Stimulated activated CD4-positive, alpha-beta T cell treated with anti-CD3 and anti-CD28 coated beads, Interleukin-1b, Interleukin-23, amount 100 ng/mL, for 48 hours (primary cell): Measurements from ENCODE around the gene GXYLT2.
A peak's percentile ranks its signal among the peaks of the same experiment; 100 is the strongest.

Experiments used
- DNase-seq: peaks from one replicate; pipeline ENCODE4 v3.0.0-alpha.2; 2020

Gene GXYLT2

DNA sequence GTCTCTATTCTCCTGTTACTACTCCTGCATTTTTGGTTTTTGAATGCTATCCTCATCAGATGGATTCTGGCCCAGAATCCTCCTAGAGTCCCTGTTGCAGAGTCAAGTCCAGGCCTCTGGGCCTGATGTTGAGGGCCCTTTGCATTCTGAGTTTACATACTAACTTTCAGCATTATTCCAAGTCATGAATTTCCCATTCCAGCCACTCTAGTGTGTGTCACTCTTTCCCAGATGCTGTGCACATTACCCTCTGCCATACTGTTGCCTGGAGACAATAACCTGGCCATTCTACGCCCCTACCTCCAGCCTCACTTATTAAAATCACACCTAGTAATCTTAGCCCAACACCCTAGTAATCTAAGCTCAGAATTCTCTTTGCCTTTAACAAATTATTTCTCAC, 53.4 kb downstream of the GXYLT2 start:
- no peak for DNase-seq

DNA sequence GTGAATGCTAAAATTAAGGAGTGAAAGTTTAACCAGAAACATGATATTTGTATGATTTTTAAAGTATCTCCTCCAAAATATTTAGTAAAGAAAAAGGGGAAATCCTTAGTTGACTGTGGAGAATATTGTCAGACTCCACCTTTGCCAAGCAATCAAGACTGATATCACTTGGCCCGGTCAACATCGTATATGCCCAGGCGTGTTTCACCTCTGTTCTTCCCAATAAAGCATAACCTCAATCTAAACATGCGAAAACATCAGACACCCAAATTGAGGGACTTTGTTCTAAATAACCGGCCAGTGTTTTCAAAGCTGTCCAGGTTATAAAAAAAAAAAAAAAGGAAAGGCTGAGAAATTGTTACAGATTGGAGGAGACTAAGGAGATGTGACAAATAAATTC, 54.6 kb downstream of the GXYLT2 start:
- no peak for DNase-seq

DNA sequence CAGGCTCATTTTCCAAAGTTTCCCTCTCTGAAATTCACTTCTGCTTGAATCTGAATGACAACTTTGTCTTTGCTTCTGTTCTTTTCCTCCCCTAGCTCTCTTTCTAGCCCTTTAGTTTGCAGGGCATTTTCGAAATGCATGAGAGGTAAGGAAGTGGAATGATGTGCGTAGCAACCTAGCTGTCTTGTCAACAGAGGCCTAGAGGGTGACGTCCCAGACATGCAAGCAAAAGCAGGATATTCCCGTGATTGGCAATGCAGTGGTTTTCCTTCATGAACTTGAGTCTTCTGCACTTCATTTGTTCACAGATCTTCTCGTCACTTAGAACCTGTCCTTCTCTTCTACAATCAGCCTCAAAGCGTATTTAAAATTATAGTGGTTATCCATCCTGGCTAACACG, 56.9 kb downstream of the GXYLT2 start:
- DNase-seq, result no peak

DNA sequence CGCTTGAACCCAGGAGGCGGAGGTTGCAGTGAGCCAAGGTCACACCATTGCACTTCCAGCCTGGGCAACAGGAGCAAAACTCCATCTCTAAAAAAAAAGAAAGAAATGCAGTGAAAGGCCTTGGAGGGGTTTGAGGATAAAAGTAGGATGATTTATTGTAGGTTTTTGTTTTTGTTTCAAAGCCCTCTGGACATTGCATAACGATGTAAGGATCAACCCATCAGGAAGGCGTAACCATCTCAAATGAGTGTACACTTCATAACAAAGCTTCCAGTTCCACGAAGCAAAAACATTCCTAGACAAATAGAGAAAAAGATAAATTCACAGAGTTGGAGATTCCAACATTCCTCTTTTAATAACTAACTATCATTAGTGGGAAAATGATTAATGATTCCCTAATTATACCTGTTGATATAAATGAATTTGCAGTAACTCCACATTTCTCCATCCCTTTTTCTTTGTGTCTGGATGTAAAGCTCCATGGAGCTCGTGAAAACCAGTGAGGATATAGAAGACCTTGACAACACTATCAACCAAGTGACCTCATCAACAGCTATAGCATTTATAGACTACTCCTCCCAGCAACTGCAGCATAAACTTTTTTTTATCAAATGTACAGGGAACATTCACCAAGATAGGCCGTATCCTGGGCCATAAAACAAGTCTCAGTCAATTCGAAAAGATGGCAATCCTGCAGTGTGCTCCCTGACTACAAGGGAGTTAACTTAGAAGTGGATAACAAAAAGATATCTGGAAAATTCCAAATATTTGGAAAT, 60.1 kb downstream of the GXYLT2 start:
- no peak for DNase-seq

DNA sequence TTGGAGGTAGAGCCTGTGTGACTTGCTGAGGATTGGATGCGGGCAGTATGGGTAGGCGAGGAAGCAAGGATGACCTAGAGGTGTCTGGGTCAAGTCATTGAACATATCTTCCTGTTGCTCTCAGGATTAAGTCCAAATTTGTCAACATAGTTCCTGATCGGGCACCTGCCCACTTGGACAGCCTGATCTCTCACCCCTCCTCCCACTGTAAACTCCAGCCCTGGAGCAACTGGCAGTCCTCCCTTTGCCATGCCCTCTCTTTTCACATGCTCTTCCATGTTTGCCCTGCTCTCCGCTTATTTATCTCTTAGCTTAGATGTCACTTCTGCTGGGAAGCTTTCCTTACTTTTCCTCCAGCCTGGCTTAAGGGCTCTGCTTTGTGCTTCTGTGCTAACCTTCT, 61.2 kb downstream of the GXYLT2 start:
- no peak for DNase-seq

DNA sequence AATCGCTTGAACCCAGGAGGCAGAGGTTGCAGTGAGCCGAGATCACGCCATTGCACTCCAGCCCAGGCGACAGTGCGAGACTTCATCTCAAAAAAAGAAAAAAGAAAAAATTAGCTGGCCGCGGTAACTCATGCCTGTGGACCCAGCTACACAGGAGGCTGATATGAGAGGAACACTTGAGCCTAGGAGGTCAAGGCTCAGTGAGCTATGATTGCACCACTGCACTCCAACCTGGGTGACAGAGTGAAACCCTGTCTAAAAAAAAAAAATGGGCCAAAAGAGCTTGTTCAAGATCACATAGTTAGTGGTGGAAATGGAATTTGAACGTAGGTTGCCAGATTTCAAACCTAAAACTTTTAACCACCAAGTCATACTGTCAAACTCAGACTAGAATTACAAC, 62.5 kb downstream of the GXYLT2 start:
- DNase-seq, result no peak

DNA sequence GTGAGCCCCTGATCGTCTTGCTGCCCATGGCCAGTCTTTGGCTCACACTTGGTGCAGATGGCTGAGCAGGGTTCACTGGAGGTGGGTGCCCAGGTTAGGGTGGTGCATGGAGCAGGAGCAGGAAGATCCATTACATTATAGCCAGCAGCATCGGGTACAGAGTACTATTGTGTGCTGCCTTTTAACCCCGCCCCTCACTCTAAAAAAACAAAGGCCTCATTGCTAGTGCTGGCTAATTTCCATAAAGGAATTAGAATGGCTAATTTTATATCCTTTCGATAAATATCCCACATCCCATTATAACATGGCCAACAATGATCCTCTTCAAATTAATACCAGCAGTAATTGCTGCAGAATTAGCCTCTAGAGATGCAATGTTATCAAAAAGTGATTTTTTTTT, 63.0 kb downstream of the GXYLT2 start:
- no peak for DNase-seq

DNA sequence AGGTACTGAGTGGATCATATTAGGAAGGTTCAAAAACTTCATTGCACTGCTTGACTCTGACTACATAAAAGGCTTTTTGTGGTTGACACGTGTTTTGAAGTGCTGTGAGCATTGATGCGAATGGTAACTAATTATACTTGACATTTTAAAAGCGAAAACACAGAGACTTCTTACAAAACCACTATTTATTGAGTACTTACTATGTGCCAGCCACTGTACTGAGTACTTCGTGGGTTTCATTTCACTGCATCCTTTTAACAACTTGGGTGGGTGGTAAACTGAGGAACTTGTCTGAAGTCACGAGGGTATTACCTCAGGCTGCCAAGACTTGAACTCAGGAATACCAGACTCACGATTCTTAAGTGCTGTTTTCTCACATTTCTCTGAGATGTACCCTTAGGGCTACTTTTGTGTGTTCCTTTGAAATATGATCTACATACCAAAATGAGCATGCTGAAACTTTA, 63.4 kb downstream of the GXYLT2 start:
- no peak for DNase-seq

DNA sequence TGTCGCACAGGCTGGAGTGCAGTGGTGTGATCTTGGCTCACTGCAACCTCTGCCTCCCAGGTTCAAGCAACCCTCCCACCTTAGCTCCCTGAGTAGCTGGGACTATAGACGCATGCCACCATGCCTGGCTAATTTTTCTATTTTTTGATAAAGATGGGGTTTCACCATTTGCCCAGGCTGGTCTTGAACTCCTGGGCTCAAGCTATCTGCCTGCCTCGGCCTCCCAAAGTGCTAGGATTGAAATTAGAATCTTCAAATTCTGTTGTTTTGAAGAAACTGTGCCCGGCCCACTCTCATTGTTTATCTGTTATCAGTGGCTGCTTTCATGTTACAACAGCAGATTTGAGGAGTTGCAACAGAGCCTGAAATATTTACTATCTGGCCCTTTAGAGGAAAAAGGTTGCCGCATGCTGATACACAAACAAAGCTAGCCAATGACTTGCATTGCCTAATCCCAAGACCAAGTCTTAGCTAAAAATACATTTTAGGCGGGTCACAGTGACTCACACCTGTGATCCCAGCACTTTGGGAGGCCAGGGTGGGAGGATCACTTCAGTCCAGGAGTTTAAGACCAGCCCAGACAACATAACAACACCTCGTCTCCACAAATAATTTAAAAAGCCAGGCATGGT, 65.6 kb downstream of the GXYLT2 start:
- no peak for DNase-seq

DNA sequence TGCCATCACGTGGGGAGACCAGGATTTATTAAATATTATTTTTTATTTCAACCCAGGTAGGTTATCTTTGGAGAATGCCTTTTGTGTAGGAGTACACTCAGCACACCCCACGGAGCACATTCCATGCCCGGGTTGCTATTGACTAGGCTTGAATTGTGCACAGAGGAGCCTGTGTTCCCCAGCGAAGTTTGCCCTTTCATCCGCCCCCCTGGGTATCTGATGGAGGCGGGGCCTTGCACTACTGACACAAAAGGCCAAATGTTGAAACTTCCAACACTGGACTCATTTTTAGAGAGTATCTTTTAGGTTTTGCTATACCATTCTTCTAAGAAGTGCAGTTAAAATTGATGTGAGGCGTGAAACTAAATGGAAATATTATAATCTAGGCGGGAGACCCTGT, 69.5 kb downstream of the GXYLT2 start:
- DNase-seq, result no peak

DNA sequence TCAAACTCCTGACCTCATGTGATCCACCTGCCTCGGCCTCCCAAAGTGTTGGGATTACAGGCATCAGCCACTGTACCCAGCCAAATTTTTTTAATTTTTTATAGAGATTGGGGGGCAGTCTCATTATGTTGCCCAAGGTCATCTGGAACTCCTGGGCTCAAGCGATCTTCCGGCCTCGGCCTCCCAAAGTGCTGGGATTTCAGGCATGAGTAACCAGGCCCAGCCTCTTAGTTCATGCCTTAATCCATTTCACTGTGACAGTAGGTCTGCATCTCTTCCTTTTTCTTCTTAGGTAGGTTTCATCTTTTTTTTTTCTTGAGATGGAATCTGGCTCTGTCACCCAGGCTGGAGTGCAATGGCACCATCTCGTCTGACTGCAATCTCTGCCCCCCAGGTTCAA, 71.5 kb downstream of the GXYLT2 start:
- DNase-seq, result no peak

DNA sequence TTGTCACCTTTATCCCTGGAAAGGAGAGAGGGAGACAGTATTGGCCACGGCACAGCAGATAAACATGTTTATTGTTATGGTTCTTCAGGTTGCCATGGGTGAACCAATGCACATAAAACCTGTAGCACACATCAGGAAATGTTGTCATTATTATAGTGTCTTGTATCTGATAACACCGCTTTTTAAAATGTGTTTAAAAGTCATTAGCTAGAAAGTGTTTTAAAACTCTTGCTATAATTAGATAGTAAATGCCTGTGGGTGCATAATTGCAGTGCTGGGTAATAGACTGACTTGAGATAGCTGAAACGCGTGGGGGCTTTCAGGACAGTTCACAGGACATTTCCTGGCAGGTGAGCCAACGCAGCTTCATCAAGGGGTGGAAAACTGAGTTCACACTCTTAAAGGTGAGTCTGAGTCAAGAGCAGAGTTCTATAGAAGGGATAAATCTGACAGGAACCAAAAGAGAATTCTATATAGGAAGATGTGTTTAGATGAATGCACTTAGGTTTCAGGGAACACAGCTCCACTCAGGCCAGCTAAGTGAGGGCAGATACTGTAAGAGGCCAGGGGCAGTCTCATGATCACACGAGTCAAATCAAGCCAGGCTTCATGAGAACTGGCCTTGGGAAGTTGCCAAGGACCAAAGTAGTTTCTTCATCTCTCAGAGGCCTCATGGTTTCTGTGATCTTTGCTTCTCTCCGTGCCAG, 73.1 kb downstream of the GXYLT2 start:
- DNase-seq, result peak; percentile 28

DNA sequence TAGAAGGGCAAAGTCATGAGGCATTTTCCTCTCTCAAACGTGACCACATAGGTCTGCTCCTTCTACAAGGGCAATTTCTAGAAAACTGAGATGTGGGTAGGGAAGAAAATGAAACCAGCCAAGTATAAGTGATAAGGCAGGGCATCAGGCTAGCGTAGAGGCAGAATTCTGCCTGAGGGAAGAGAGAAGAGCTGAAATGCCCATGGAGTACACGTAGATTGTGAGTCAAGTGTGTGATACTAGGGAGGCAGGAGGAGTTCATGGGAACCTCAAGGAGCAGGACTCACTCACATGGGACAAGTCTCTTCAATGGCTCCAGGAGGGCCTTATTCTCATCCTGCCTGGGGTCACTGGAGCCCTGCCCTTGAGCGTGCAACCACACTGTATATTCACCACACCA, 73.9 kb downstream of the GXYLT2 start:
- no peak for DNase-seq

DNA sequence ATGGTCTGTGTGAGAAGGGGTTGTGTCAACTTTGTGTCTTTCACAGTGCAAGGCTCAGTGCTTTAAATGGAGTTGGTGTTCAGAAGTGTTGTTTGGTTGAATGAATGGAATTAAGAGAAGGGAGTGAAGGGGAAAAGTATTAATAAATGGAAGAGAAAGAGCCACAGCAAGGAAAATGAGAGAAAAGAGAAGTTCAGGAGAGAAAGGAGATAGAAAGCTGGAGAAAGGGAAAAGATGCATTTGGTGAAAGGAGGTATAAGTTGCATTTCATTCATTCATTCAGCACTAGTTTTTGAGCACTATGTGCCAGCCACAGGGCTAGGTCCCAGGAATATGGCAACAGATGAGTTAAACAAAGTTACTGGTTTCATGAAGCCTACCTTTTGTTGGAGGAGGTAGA, 74.5 kb downstream of the GXYLT2 start:
- DNase-seq, result no peak

DNA sequence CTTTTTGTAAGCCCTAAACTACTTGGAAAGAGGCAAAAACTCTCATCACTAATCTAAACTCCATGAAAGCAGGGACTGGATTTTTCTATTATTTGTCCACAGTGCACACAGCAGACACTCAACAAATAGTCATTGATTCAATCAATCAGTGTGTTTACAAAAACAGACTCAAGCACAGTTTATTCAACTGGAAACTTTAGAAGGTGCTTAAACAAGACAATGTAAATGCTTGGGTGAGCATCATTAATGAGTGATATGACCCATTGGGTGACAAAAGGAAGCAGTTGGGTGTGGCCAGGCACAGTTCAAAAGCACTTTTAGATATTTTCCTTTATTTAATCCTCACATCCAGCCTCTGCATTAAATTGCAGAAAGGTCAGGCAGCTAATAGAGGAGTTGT, 76.8 kb downstream of the GXYLT2 start:
- DNase-seq, result no peak

DNA sequence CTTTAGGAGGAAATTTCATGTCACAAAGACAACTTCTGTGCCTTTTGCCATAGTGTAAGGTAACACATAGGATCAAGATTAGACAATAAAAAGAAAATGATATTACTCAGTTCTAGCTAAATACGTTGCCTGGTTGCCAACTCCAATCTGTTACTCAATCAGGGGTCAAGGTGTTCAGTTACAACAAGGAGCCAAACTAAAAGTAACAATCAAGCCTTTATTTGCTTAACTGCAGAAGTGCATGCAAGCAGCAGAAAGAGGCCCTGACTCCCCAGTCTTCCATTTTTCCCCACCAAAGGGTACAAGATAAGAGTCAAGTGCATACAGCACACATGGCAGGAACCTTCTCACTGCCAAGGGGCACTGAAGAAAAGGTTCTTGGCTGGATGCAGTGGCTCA, 80.4 kb downstream of the GXYLT2 start:
- DNase-seq, result no peak

DNA sequence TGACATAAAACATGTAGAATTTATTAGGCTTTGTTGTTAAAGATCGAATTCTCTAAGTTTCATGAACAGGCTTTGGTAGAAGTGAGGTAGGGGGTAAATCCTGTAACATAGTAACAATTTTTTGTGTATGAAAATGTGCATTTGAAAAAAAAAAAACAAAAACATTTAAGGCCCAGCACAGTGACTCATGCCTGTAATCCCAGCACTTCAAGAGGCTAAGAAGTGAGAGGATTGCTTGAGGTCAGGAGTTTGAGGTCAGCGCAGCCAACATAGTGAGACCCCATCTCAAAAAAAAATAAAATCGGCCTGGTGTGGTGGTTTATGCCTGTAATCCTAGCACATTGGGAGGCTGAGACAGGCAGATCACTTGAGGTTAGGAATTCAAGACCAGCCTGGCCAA, 81.9 kb downstream of the GXYLT2 start:
- DNase-seq, result no peak

DNA sequence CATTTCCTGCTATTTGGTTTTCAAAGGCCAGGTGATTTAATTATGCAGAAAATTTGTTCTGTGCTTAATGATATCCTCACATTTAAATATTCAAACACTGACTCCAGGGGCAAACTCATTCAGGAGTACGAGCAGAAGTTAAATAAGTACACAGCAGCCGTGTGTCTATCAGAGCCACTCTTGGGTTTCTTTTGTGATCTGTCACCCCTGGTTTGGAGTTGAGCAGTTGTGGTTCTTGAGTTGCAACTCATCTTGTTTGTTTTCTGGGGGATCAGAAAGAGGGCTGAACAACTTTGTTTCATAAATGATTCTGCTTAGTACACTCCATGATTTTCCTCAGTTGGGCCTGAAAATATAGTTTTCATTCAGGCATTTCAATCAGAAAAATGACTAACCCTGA, 83.1 kb downstream of the GXYLT2 start:
- DNase-seq, result no peak

DNA sequence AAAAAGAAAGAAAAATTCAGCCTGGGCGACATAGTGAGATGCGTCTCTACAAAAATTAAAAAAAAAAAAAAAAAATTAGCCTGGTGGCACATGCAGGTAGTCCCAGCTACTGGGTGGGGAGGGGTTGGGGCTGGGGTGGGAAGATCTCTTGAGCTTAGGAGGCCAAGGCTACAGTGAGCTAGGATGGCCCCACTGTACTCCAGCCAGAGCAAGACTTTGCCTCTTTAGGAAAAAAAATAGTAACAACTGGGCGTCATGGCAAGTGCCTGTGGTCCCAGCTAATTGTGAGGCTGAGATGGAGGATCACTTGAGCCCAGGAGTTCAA, 84.8 kb downstream of the GXYLT2 start:
- no peak for DNase-seq

DNA sequence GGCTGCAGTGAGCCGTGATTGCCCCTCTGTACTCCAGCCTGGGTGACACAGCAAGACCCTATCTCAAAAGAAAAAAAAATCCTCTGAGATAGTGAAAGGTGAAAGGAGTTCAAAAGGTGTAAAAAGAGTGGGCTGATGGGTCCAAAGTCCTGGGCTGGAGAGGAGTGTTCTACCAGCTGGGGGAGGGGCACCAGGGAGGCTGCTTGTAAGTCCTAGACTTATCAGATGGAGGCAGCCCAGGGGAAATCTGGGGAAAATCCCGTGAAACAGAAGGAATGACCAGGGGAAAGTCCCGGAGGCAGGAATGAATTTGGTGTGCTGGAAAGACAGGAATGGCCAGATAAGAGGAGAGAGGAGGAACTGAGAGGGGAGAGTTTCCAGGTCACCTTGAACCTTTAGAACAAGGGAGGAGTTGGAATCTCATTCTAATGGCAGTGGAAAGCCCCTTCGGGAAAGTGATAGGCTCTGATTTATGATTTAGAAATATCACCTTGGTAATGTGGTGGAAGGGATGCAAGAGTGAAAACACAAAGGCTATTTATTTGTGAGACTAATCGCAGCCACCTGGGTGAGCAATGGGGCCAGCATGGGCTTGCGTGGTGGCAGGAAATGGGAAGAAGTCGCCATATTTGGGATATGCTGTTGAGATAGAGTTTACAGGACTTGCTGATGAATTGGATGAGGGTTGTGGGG, 85.3 kb downstream of the GXYLT2 start:
- DNase-seq, result no peak

DNA sequence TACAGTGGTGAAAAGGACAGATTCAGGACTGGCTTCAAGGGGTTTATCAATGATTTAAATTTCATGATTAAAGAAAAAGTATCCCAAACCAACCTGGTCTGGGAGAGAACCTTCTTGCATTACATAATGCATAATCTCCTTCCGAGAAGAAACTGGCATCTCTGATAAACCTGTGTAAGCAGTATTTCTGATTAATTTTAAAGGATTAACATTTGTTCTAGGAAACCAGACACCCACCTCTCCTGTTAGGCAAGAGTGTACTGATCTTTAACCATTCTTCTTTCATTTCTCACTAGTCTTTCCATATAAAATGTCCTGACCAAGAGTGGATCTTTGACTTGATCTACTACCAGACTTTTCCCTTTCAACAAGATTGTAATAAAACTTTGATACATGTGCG, 85.9 kb downstream of the GXYLT2 start:
- DNase-seq, result no peak

DNA sequence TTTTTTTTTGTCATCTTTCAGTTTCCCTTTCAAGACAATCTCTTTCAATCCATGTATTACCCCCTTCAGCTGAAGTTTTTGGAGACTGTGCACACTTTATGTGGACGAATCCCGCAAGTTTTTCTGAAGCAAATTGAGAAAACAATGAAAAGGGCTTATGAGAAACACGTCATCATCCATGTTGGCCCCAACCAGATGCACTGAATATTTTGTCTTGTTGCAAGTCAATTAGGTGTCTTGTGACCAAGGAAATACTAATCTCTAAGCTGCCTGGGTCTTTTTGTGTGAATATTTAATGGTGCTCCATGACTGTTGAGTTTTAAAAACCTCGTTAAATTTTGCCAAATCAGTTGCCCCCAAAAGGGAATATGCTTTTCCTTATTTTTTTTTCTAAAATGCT, 87.1 kb downstream of the GXYLT2 start:
- DNase-seq, result no peak

DNA sequence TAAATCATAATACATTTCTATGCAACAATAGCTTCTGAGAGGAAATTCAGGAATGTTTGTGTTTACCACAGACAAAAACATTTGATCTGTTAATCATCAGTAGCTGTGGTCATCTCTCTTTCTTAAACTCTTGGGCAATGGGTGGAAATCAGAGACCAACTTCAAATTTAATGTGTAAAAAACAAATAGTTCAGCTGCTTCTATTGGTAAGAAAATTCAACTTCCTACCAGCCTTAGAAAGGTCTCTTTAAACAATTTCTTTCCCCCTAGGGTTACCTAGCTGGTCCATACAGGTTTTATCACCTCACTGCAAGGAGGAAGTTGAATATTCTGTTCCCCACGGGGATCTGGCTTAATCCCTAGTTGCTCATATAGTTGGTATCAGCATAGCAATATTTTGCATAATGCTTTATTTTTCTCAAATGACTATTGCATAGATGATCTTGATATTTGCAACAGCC, 88.5 kb downstream of the GXYLT2 start:
- DNase-seq, result no peak
